OCI-LY7 (cell line): ENCODE results near the gene PPP6C. TPM values are rescaled to one million over a fixed set of nuclear protein-coding genes. Genes with fewer than 3 reads are reported as not detected.

Experiments
- BruUV-seq: library from RNA; stranded (reverse); fragments of 400-500 nt; replicated peaks from 2 replicates; lab custom pipeline; 2021; lab: Mats Ljungman, UMichigan
- CTCF ChIA-PET: fragments of 300-600 bp; sonication (Branson Sonifier 250); formaldehyde crosslinking; loops from one replicate; lab custom pipeline; 2022; ENCODE audit warnings: antibody characterized with exemption; ENCODE audit not compliant: unreplicated experiment; lab: Charles Lee
- POLR2A ChIA-PET: fragments of 300-600 bp; sonication (Branson Sonifier 250); formaldehyde crosslinking; loops from one replicate; lab custom pipeline; 2022; ENCODE audit warnings: antibody characterized with exemption; lab: Charles Lee
- DNase-seq: peaks from one replicate; pipeline ENCODE4 v3.0.0-alpha.2; 2015; ENCODE audit warnings: low spot score
- H2AFZ ChIP-seq: fragments of 200-600 bp; sonication (generic), shearing (Covaris generic); 2 replicates; pipeline ENCODE4 v1.6.1; 2014; ENCODE audit warnings: mild to moderate bottlenecking, antibody characterized with exemption, low read length, moderate library complexity
- H3K27ac ChIP-seq: fragments of 200-600 bp; sonication (generic); 2 replicates; pipeline ENCODE4 v1.5.1; 2014; ENCODE audit warnings: mixed run types, low read depth, mild to moderate bottlenecking, moderate library complexity, low read length, inconsistent platforms; ENCODE audit not compliant: poor library complexity, severe bottlenecking
- H3K36me3 ChIP-seq: fragments of 200-600 bp; sonication (generic); 2 replicates; pipeline ENCODE4 v1.6.1; 2014; ENCODE audit warnings: mild to moderate bottlenecking, antibody characterized with exemption, low read length, moderate library complexity, mixed read lengths; ENCODE audit not compliant: insufficient read depth
- H3K4me1 ChIP-seq: fragments of 200-600 bp; sonication (generic); 2 replicates; pipeline ENCODE4 v1.5.1; 2014; ENCODE audit warnings: mild to moderate bottlenecking, low read length; ENCODE audit not compliant: insufficient read depth, poor library complexity, severe bottlenecking
- H3K4me2 ChIP-seq: fragments of 200-600 bp; sonication (generic); 2 replicates; pipeline ENCODE4 v1.6.1; 2014; ENCODE audit warnings: mild to moderate bottlenecking, low read length
- H3K4me3 ChIP-seq: fragments of 200-600 bp; sonication (generic); 2 replicates; pipeline ENCODE4 v1.5.1; 2014; ENCODE audit warnings: mild to moderate bottlenecking, low read depth, low read length; ENCODE audit not compliant: poor library complexity, severe bottlenecking
- H3K79me2 ChIP-seq: fragments of 200-600 bp; sonication (generic); 2 replicates; pipeline ENCODE4 v1.6.1; 2016; ENCODE audit warnings: low read depth, mild to moderate bottlenecking, low read length, moderate library complexity, mixed read lengths; ENCODE audit not compliant: insufficient read depth
- H3K9me2 ChIP-seq: fragments of 200-600 bp; sonication (generic); 2 replicates; pipeline ENCODE4 v1.6.1; 2016; ENCODE audit warnings: mild to moderate bottlenecking, low read length, mixed read lengths; ENCODE audit not compliant: insufficient read depth
- H3K9me3 ChIP-seq: fragments of 200-600 bp; sonication (generic); 2 replicates; pipeline ENCODE4 v1.6.1; 2014; ENCODE audit warnings: mild to moderate bottlenecking, mixed run types, low read length, mixed read lengths
- H4K20me1 ChIP-seq: fragments of 200-600 bp; sonication (generic); 2 replicates; pipeline ENCODE4 v1.6.1; 2014; ENCODE audit warnings: mild to moderate bottlenecking, antibody characterized with exemption, low read length, moderate library complexity, mixed read lengths; ENCODE audit not compliant: insufficient read depth
- CTCF ChIP-seq: fragments of 200-600 bp; sonication (generic); conservative IDR thresholded peaks from 2 replicates; pipeline ENCODE4 v1.5.1; 2014; ENCODE audit warnings: mild to moderate bottlenecking, antibody characterized with exemption, low read length, moderate library complexity, mixed read lengths
- EZH2phosphoT487 ChIP-seq: fragments of 200-600 bp; sonication (generic); IDR thresholded peaks from 2 replicates; pipeline ENCODE4 v1.6.1; 2018; ENCODE audit warnings: low read depth, borderline replicate concordance, mild to moderate bottlenecking, mixed run types, antibody characterized with exemption, low read length, moderate library complexity, mixed read lengths
- intact Hi-C: fragments of 100-400 bp; cut with micrococcal nuclease; formaldehyde crosslinking; loops from one replicate; pipeline ENCODE4 v1.10.0; 2022; ENCODE audit not compliant: unreplicated experiment
- total RNA-seq, 2 experiments: library from RNA; depleted of rRNA in 1 of 2; stranded (reverse); fragments of >200 nt in 1 of 2; shearing (Covaris generic) in 1 of 2; gene quantifications; 2 replicates each; pipeline ENCODE4 v1.2.3, GENCODE V29; 2014 to 2022

The PPP6C gene
- total RNA-seq, 2 experiments from 2014 or later: 21.4 to 55.1 TPM

GRCh38 chr9:125146247-125146646 lies 43.4 kb downstream of the PPP6C start:
- intact Hi-C loops: no loop called here

DNA sequence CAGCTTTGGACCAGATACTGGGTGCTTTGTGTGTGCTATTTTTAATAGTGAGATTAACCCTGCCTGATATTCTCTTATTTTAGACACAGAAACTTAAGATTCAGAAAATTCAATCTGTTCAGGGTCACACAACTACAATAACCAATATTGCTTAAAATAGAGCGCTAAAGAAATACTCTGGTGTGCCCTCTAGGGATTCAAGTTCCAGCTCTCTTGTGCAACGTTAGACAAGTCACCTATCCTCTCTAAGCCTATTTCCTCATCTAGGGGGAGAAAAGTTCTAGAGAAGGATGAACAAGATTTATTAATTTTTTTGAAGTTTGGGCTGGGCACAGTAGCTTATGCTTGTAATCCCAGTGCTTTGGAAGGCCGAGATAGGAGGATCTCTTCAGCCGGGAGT lies 44.2 kb downstream of the PPP6C start:
- BruUV-seq: no TSS peak
- no peak for DNase-seq
- no peak for TF ChIP-seq EZH2phosphoT487
- TF ChIP-seq CTCF: peak; percentile 33; the same call in 1 of the 2 replicates
- H3K4me3 ChIP-seq: no peak overlapping the region
- H2AFZ ChIP-seq: no peak overlapping the region
- H4K20me1 ChIP-seq: peaks cover 12% of the 10 kb centered on the region; the same call in 1 of the 2 replicates
- POLR2A ChIA-PET: interaction anchor here (0.7 kb wide), 1 partner anchor 233 kb away, joined by 3 read pairs; no protein-coding TSS in a partner anchor
- no peaks in the 10 kb centered on the region for H3K9me2 ChIP-seq
- CTCF ChIA-PET: no interaction called here
- intact Hi-C loops: no loop called here
- H3K27ac ChIP-seq: no peak overlapping the region
- H3K79me2 ChIP-seq: peaks cover 21% of the 10 kb centered on the region; the same call in 1 of the 2 replicates
- peaks cover 28% of the 10 kb centered on the region for H3K36me3 ChIP-seq
- H3K4me1 ChIP-seq: peaks cover 22% of the 10 kb centered on the region
- no peak overlapping the region for H3K4me2 ChIP-seq
- no peaks in the 10 kb centered on the region for H3K9me3 ChIP-seq

More at GRCh38 chr9:125146247-125146646, 43.4 kb downstream of the PPP6C start:
- Histone ChIP-seq H3K27ac (no peak overlapping the region), H3K4me2 (no peak overlapping the region), H3K79me2 (peaks cover 15% of the 10 kb centered on the region; the same call in 1 of the 2 replicates), H3K4me1 (peaks cover 19% of the 10 kb centered on the region), H3K9me3 (no peaks in the 10 kb centered on the region), H4K20me1 (peaks cover 12% of the 10 kb centered on the region; the same call in 1 of the 2 replicates), H3K36me3 (peaks cover 34% of the 10 kb centered on the region), H3K4me3 (no peak overlapping the region), H3K9me2 (no peaks in the 10 kb centered on the region), H2AFZ (no peak overlapping the region)
- TF ChIP-seq CTCF: no peak
- TF ChIP-seq EZH2phosphoT487: no peak
- ChIA-PET CTCF (no interaction called here), POLR2A (interaction anchor here (0.6 kb wide), 1 partner anchor 53 kb away, joined by 7 read pairs; no protein-coding TSS in a partner anchor)
- no peak for DNase-seq
- no TSS peak for BruUV-seq
